Neural cell (in vitro differentiated cells): ENCODE data around the gene RNF32.

Experiments used
- CTCF ChIP-seq: fragments of 450-650 bp; IDR thresholded peaks from 2 replicates; pipeline ENCODE4 v1.5.1; 2014; ENCODE audit warnings: antibody characterized with exemption, mild to moderate bottlenecking, moderate library complexity; ENCODE audit not compliant: poor library complexity, severe bottlenecking
- SMC3 ChIP-seq: fragments of 450-650 bp; conservative IDR thresholded peaks from 2 replicates; pipeline ENCODE4 v1.6.1; 2014; ENCODE audit warnings: antibody characterized with exemption, mild to moderate bottlenecking, moderate library complexity; ENCODE audit not compliant: poor library complexity

- TF ChIP-seq CTCF (no peak), SMC3 (no peak)
Observed at GRCh38 chr7:156618078-156618779, 22.3 kb upstream of the RNF32 start.
